ENCODE measurements around the gene NKX6-1. TPM values are rescaled to one million over a fixed set of nuclear protein-coding genes. Genes with fewer than 3 reads are reported as not detected.

Gene NKX6-1
- total RNA-seq, 1 experiment from 2014 or later: 0.09 TPM

GRCh38 chr4:84481077-84481859 is 17.8 kb downstream of the NKX6-1 start:
- H3T11ph ChIP-seq (ENCODE audit: low read length): no peak overlapping the region
- H2BK120ac ChIP-seq (ENCODE audit: low read depth, low read length, poor library complexity, severe bottlenecking): no peak overlapping the region
- H4K91ac ChIP-seq (ENCODE audit: insufficient read length, low read depth, low read length): no peak overlapping the region
- H3K14ac ChIP-seq (ENCODE audit: insufficient read depth, low read length): no peak overlapping the region
- Mint-ChIP-seq H3K4me3 (peak overlapping the region; percentile 44 to 79), H3K27ac (no peak overlapping the region), H3K9me3 (peaks cover 3 to 4% of the 10 kb centered on the region in 2 experiments; a peak in 2 of 5 replicates), H3K36me3 (ENCODE audit: insufficient read depth in 1 of 3, low read depth in 3 of 3) (0 out of 7 replicates have a peak, but pooled peaks cover 0 to 2% (median 0%) of the 10 kb centered on the region in 3 experiments), H3K4me1 (peaks cover 23 to 40% of the 10 kb centered on the region in 2 experiments), H3K27me3 (ENCODE audit: low read depth) (peaks cover 93% of the 10 kb centered on the region)
- H2AFZ ChIP-seq (ENCODE audit: low read length): no peak overlapping the region
- H3K23ac ChIP-seq (ENCODE audit: insufficient read length, low read depth, low read length): no peak overlapping the region
- H3K18ac ChIP-seq (ENCODE audit: insufficient read length, low read depth, low read length): no peak overlapping the region
- no peak overlapping the region for H4K8ac ChIP-seq (replicated peaks; ENCODE audit: insufficient read length, low read depth, low read length)
- H3K27me3 ChIP-seq (ENCODE audit: insufficient read depth, low read length): peaks cover 64% of the 10 kb centered on the region
- no peak overlapping the region for H3K9ac ChIP-seq (ENCODE audit: extremely low read depth, insufficient read length, low read length)
- H3K4ac ChIP-seq (ENCODE audit: low read depth, low read length): no peak overlapping the region
- peaks cover 3% of the 10 kb centered on the region for H3K23me2 ChIP-seq (ENCODE audit: insufficient read length, low read depth, low read length, poor library complexity, severe bottlenecking)
- no peak overlapping the region for H2BK12ac ChIP-seq (ENCODE audit: insufficient read length, low read depth, low read length)
- H3K79me2 ChIP-seq (ENCODE audit: insufficient read depth, low read length): no peaks in the 10 kb centered on the region
- H4K5ac ChIP-seq (ENCODE audit: insufficient read length, low read depth, low read length): no peak overlapping the region
- H2BK20ac ChIP-seq (ENCODE audit: low read depth, low read length, poor library complexity, severe bottlenecking): no peak overlapping the region
- H2BK5ac ChIP-seq (ENCODE audit: insufficient read length, low read length): no peak overlapping the region
- no peaks in the 10 kb centered on the region for H4K20me1 ChIP-seq (ENCODE audit: control insufficient read depth, insufficient read depth, insufficient read length)
- H3K4me2 ChIP-seq (ENCODE audit: insufficient read depth, insufficient read length, low read length): peak overlapping the region; percentile 50
- H3K4me1 ChIP-seq (ENCODE audit: insufficient read depth, low read length): peaks cover 6% of the 10 kb centered on the region
- H3K27ac ChIP-seq (ENCODE audit: insufficient read length, low read depth, low read length): no peak overlapping the region
- H3K79me1 ChIP-seq (ENCODE audit: insufficient read depth, low read depth, low read length, poor library complexity, severe bottlenecking): no peaks in the 10 kb centered on the region
- DNase-seq: peak; percentile 38
- H3K56ac ChIP-seq (ENCODE audit: insufficient read length, low read depth, low read length): no peak overlapping the region
- no CpG with 5 or more reads among the region's 45 CpGs for WGBS (ENCODE audit: extremely low coverage, insufficient read length, low lambda C conversion rate)
- no peak for TF ChIP-seq CTCF (conservative IDR thresholded peaks at IDR 0.05)
- no peak overlapping the region for H2BK15ac ChIP-seq (ENCODE audit: low read depth, low read length)
- H2AK5ac ChIP-seq (ENCODE audit: insufficient read length, low read length): no peak overlapping the region
- H3K9me3 ChIP-seq (ENCODE audit: control insufficient read depth, low read depth, low read length): no peaks in the 10 kb centered on the region
